HG02938 (cell line): ENCODE data around the gene OR10H5.
"Not testable (repeated sequence)": the region's sequence is repeated elsewhere in the genome, so short reads cannot be mapped to it uniquely, and the experiment has no call there.

Experiments used
- ATAC-seq: cut with Tn5 transposase; IDR thresholded peaks from one replicate; pipeline ENCODE4 v1.9.1; 2021; ENCODE audit warnings: mild to moderate bottlenecking, moderate library complexity; ENCODE audit not compliant: unreplicated experiment

The OR10H5 gene

GRCh38 chr19:15787611-15788155 is at the start of gene OR10H5:
OR10H5 (plus strand) TSS chr19:15787661; CDS start chr19:15794049, 6,388 bp downstream.
- no peak for ATAC-seq

DNA sequence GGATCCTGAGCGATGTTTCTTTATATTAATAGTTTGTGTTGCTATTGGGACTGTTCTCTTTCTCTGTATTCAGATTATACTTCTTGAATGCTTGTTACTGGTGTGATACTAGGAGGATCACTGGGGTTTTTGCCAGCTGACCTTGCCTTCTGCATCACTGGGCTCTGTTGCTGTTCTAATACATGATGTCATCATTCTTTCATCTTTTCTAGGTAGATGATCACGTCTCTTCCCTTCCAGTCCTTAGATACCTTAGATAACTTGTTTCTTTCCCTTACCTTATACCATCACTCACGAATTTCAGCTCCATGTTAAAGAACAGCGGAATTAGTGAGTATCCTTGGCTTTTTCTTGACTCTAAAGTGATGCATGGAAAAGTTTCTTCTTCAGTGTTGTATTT is 49.7 kb upstream of the OR10H5 start, which contains the start of gene OR10H3:
Gene OR10H3 (plus strand): TSS at position 264 of the 400 bp plus-strand sequence. CDS start 3,408 bp downstream, outside the sequence.
- ATAC-seq = no peak

DNA sequence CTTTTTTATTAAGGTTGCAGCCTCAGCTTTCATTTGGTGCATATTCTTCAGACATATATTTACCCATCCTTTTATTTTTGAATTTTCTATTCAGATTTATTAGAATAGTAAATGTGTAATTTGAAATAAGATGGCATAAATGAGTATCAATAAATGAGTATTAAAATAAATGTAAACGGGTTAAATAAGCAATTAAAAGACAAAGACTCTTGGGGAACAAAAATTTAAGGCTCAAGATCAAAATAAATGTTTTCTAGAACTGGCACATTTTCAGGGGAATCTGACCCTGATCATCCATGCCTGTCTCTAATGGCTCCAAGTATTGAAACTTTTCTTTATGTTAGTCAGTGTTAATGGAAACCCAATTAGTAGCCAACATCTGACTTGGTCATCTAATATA is 46.7 kb upstream of the OR10H5 start:
- ATAC-seq = no peak

DNA sequence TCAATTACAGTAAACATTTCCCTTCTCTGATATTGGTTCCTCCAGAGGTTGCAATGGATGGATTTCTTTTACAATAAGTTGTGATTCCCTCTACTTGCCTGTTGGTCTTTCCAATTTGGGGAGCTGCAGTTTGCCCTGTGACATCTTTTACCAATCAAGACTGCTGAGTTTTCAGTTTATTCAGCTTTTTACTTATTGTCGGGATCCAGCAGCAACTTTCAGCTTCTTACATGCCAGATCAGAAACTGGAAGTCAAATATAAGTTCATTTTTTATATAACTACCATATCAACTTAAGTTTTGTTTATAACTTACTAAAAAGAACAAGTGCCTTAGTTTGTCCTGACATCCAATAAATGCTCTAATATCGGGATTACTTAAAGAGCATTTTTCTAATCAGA is 39.2 kb upstream of the OR10H5 start:
- ATAC-seq = no peak

DNA sequence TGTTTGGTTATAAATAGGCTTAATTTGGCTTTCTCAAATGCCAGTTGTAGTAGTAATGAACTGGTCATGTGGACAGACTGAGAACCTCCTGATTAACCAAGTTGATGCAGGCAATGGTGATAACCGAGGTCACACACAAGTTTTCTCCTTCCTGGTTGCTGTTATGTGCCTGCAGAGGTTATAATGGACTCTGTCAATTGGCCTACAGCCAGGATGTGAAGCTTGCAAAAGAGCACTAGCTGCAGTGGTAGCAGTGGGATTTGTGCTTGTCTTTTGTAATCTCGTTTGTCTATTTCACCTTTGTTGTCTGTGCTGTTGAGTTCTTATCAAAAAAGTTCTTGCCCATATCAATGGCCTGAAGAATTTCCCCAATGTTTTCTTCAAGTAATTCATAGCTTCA is 29.1 kb upstream of the OR10H5 start:
- ATAC-seq = no peak

DNA sequence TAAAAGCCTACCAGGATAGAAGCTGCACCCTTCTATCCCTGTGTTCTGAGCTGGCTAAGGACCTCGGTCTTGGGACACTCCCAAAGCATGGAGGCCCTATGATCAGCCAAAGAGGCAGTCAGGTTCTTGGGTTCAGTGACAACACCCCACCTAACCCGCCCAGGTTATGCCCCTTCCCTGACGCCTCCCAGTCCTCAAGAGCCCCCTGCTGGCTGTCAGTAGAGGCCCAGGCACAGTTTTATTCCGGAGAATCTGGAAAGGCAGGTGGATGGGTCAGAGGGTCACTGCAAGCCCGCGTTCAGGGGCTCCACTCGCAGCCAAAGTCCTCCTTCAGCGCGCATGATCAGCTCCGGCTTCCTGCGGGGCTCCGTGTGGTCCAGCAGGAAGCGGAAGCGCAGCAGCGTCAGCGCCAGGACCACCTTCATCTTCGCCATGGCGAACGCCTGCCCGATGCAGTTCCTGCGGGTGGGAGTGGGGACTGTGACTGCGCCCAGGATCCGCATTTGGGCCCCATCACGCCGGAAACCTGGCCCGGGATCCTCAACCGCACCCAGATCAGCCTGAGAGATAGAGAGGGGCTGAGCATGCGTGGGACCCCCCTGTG is 27.4 kb upstream of the OR10H5 start:
- ATAC-seq = no peak

DNA sequence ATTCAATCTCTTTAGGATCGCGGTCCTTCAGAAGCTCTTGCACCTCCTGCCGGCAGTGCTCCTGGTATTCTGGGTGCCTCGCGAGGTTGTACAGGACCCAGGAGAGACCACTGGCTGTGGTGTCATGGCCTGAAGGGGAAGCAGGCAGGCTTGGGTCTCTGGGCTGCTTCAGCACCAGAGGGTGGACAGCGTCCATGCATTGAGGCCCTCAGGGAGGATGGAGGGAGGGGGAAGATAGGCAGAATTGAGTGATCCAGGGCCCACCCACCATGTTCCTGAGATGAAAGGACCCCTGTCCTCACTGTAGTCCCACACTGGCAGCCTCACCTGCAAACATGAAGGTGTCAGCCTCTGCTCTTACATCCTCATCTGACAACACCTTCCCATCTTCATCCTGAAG is 17.9 kb upstream of the OR10H5 start:
- ATAC-seq = no peak

GRCh38 chr19:15774159-15774558 is 13.3 kb upstream of the OR10H5 start:
- ATAC-seq = not testable (repeated sequence)

DNA sequence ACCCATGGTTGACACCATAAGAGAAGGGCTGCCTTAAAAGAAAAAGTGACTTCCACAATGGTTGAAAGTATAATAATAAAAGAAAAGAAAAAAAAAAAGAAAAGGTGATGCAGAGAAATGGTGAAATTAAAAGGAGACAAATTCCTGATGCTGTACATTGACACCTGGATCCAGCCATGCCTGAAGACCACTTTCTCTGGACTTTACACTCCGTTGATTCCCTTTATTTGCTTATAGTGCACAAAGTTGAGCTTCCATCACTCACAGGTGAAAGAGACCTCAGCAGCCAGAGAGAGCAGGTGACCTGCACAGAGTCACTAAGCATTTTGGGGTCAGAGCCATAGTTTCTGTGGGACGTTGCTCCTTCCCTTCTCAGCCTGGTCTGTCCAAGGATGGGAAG is 12.2 kb upstream of the OR10H5 start:
- no peak for ATAC-seq

DNA sequence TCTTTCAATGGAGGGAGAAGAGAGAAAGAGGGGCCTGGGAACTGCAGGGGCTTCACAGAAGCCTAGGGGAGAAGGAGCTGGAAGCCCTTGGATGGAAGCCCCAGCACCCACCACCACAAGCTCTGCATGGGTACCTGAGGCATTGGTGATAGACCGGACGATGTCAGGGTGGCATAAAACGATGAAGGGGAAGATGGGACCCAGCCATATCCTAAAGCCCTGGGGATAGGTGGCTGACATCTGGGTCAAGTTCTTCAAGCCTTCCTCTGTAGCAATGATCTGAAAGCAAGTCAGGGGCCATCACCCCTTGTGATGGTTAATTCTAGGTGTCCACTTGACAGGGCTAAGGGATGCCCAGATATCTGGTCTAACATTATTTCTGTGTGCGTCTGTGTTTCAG is 11.2 kb upstream of the OR10H5 start:
- no peak for ATAC-seq

DNA sequence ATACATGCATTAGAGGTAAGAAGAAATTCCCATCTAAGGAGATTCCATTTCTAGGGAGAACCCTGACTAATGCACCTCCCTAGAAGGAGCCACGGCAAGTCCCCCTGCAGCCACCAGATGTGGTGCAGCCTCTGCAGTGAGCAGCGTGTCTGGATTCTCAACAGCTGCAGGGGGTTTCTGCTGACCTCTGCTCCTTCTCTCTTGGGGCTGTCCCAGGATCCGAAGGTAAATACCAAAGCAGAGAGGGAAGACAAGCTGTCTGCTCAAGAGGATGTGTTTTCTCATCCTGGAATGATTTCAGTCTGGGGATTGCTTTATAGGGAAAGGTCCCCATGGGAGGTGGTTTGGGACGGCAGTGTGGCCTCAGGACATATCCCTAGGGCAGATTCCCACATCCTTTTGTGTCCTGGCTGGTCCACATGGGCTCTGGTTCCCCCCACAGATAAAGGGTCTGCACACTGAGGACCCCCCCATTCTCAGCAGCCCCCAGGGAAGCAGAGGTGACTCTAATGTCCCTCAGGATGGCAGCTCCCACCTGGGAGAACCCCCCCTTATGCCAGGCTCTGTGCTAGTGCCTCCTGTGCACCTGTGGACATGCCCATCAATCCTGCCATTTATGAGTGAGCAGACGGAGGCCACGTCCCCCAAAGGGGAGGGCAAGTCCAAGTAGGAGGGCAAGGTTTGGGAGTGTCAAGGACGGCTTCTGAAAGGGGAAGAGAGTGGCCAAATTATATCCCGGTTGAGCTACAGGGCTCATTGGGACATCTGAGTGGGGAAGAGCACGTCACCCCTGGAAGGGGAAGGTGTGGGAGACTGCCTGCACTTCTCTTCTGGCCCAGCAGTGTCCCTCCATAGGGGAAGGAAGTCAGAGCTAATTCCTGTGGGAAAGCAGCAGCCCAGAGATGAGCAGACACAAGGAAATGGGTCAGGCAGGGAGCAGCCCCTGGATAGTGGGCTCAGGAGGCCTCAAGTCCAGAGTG is 10.2 kb upstream of the OR10H5 start:
- no peak for ATAC-seq

DNA sequence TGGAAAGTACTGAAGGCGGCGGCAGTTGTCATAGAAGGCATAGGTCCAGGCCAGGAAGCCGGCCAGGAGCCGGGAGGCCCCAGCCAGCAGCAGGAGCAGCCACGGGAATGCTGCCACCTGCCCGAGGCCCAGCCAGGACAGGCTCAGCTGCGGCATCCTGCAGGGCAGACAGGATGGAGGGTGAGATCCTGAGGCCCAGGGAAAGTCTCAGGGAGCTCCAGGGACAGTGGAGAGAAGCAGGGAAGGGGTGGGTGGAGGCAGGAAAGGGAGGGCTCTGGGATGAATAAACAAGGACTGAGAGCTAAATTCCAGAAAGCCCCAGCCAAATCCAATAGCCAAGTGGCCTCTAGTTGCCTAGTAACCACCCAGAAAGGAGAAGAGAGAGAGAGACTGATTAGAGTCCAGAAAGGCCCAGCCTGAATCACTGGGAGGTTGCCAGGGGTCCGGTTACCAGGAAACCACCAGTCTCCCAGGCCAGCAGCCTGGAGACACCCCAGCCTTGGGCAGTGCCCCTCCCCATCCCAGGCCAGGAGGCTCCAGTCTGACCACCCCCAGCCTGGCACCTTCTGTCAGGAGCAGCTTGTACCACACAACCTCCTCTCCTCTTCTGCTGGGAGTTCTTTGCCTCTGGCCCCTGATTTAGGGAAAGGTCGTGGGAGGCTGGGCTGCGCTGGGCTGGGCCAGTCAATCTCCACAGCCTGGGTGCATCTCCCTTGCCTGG is 7.5 kb upstream of the OR10H5 start:
- no peak for ATAC-seq

DNA sequence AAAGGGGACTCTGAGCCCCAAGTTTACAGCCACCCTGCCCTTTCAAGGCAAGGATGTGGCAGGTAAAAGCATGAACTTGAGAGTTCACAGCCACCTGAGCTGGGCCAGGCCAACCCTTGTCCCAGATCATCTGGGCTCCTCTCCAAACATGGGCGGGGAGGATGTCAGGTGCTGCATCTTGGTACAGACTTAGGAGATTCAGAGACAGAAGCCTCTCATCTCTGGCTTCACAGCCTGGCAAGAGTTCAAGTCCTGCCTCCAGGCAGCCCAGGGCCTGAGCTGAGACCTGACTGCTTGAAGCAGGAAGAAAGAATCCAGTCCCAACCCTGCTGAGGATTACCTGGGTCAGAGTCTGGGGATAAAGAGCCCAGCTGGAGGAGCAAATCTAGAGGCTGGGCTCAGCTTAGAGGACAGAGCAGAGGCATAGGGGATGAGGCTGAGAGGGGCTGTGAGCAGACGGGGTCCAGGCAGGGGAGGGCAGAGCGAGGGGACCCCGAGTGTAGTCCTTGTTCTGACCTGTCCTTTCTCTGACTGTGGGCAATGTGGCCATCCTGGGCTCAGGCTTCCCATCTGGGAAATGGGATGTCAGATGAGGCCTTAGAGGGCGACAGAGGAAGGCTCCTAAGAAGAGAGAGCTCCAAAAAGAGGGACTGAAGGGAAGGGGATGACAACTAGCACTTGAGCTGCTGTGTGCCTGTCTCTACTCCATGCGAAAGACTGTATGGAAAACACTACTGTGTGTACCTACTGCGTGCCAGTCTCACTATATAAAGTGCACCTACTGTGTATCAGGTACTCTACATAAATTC is 6.6 kb upstream of the OR10H5 start:
- no peak for ATAC-seq

DNA sequence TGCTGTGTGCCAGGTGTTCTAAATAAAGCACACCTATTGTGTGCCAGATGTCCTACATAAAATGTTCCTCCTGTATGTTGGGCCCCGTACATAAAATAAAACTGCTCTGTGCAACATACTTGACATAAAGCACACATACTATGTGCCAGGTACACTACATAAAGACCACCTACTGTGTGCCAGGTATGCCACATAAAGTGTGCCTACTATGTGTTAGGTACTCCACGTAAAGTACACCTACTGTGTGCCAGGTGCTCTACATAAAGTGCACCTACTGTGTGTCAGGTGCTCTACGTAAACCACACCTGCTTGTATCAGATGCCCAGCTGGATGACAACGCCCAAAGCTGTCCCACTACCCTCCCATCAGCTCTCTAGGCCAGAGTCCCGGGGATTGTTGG is 5.8 kb upstream of the OR10H5 start:
- no peak for ATAC-seq

DNA sequence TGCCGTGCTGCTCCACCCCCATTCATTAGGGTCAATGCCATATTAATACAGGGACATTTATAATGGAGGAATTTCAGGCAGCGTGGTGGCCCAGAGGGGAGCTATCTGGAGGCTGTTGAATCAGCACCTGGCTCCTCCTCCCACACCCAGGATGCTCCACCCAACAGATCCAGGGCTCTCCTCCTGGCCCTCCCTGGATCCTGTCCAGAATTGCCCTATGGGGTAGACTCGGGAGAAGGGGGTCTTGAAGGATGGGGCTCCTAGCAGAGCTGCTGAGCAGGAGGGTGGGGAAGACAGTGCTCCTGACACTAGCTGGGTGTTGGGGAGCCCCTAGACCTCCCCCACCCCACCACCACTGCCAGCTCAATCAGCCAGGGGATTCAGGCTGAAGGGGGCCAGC is 5.2 kb upstream of the OR10H5 start:
- no peak for ATAC-seq

DNA sequence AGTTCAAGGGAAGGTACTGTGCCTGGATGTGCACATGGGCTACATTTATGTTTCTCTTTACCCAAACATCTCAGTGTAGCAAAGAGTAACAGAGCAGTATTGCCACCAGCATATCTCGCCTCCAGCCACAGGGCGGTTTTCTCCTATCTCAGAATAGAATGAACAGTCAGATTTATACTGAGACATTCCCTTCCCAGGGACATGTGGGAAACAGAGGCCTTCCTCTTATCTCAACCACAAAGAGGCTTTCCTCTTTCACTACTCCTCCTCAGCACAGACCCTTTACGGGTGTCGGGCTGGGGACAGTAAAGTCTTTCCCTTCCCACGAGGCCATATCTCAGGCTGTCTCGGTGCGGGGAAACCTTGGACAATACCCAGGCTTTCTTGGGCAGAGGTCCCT is 4.6 kb upstream of the OR10H5 start:
- not testable (repeated sequence) for ATAC-seq

- ATAC-seq = no peak
These were observed 1.3 kb downstream of the OR10H5 start for GRCh38 chr19:15788594-15789270.

GRCh38 chr19:15790096-15790495 is 2.6 kb downstream of the OR10H5 start:
- no peak for ATAC-seq

DNA sequence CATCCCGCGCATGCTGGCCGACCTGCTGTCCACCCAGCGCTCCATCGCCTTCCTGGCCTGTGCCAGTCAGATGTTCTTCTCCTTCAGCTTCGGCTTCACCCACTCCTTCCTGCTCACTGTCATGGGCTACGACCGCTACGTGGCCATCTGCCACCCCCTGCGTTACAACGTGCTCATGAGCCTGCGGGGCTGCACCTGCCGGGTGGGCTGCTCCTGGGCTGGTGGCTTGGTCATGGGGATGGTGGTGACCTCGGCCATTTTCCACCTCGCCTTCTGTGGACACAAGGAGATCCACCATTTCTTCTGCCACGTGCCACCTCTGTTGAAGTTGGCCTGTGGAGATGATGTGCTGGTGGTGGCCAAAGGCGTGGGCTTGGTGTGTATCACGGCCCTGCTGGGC is 6.8 kb downstream of the OR10H5 start:
- ATAC-seq = not testable (repeated sequence)

GRCh38 chr19:15810335-15810734 is 22.9 kb downstream of the OR10H5 start:
- ATAC-seq = no peak
